B cell (primary cell): Measurements from ENCODE around the gene TIA1. TPM values are rescaled to one million over a fixed set of nuclear protein-coding genes. Genes with fewer than 3 reads are reported as not detected.

Experiments
- ATAC-seq: fragments of 200-7000 bp; cut with Tn5 transposase; one replicate; pipeline ENCODE4 v1.10.0; 2021; ENCODE audit warnings: low read depth, mild to moderate bottlenecking, moderate number of reproducible peaks, moderate library complexity
- CTCF ChIA-PET: fragments of 350-600 bp; sonication (Branson Sonifier 250); formaldehyde crosslinking; loops from one replicate; lab custom pipeline; 2021; ENCODE audit warnings: antibody characterized with exemption, inconsistent platforms; lab: Charles Lee
- POLR2A ChIA-PET: fragments of 350-600 bp; sonication (Branson Sonifier 250); formaldehyde crosslinking; loops from one replicate; lab custom pipeline; 2021; ENCODE audit warnings: antibody characterized with exemption; lab: Charles Lee
- DNase-seq: peaks from one replicate; pipeline ENCODE4 v3.0.0; 2013
- H2AFZ ChIP-seq: 2 replicates; pipeline ENCODE4 v1.6.1; 2012; ENCODE audit warnings: mild to moderate bottlenecking, low read depth, low read length; ENCODE audit not compliant: insufficient read depth, poor library complexity, severe bottlenecking
- H3K27ac ChIP-seq, 2 donors: 1 replicate in 1 of 2; 2 replicates in 1 of 2; pipeline ENCODE4 v1.5.1; 2012 to 2013; ENCODE audit warnings: low read length in 2 of 2, mild to moderate bottlenecking in 2 of 2, moderate library complexity in 1 of 2
- H3K27me3 ChIP-seq, 4 experiments: fragments of 200-600 bp in 1 of 4; sonication (generic) in 1 of 4; replicated peaks in 1 of 4; 1 replicate in 2 of 4; 2 replicates in 2 of 4; pipeline versions ENCODE4 v1.6.1 to v1.7.0; 2013 to 2016; ENCODE audit warnings: low read length in 3 of 4, mild to moderate bottlenecking in 2 of 4, mixed read lengths in 1 of 4, moderate library complexity in 1 of 4; ENCODE audit not compliant: insufficient read depth in 4 of 4, control insufficient read depth in 3 of 4; ENCODE audit errors: control extremely low read depth in 1 of 4
- H3K36me3 ChIP-seq, 2 experiments: replicated peaks in 1 of 2; 1 replicate in 1 of 2; 2 replicates in 1 of 2; pipeline versions ENCODE4 v1.6.1 to v1.7.1; 2013; ENCODE audit warnings: low read length in 1 of 2; ENCODE audit not compliant: insufficient read depth in 2 of 2, control insufficient read depth in 1 of 2; ENCODE audit errors: control extremely low read depth in 1 of 2, extremely low read depth in 1 of 2
- H3K4me1 ChIP-seq, 2 donors: fragments of 200-600 bp in 1 of 2; sonication (generic) in 1 of 2; 1 replicate in 1 of 2; 2 replicates in 1 of 2; pipeline versions ENCODE4 v1.5.1 to v1.6.1; 2013 to 2017; ENCODE audit warnings: low read length in 2 of 2; ENCODE audit not compliant: control insufficient read depth in 2 of 2, insufficient read depth in 2 of 2
- H3K4me2 ChIP-seq: replicated peaks from 2 replicates; pipeline ENCODE3; 2012; ENCODE audit warnings: mild to moderate bottlenecking, low read depth, low read length; ENCODE audit not compliant: poor library complexity, severe bottlenecking
- H3K4me3 ChIP-seq, 5 experiments: fragments of 200-600 bp in 1 of 5; sonication (generic) in 1 of 5; 1 replicate in 3 of 5; 2 replicates in 2 of 5; pipeline versions ENCODE4 v1.5.1 to v1.7.0; 2011 to 2016; ENCODE audit warnings: low read length in 4 of 5, mild to moderate bottlenecking in 4 of 5, low read depth in 2 of 5, control low read depth in 1 of 5, moderate library complexity in 1 of 5; ENCODE audit not compliant: insufficient read depth in 1 of 5; ENCODE audit errors: control extremely low read depth in 1 of 5, extremely low read depth in 1 of 5
- H3K79me2 ChIP-seq: fragments of 200-600 bp; sonication (generic); one replicate; pipeline ENCODE4 v1.6.0; 2016; ENCODE audit warnings: low read length; ENCODE audit not compliant: control insufficient read depth, insufficient read depth
- H3K9ac ChIP-seq: fragments of 200-600 bp; sonication (generic); 2 replicates; pipeline ENCODE4 v1.6.1; 2017; ENCODE audit warnings: mild to moderate bottlenecking, low read length, moderate library complexity
- H3K9me3 ChIP-seq, 3 donors: one replicate each; pipeline versions ENCODE4 v1.6.1 to v1.7.1; 2013; ENCODE audit warnings: low read length in 2 of 3; ENCODE audit not compliant: control insufficient read depth in 2 of 3, insufficient read depth in 1 of 3; ENCODE audit errors: control extremely low read depth in 1 of 3
- H4K20me1 ChIP-seq: 2 replicates; pipeline ENCODE4 v1.6.0; 2012; ENCODE audit warnings: mild to moderate bottlenecking, low read length; ENCODE audit not compliant: insufficient read depth, control insufficient read depth, poor library complexity, severe bottlenecking
- H3K27ac Mint-ChIP-seq: one replicate; pipeline ENCODE4 v1.8.0; 2021; ENCODE audit warnings: mixed read lengths
- H3K27me3 Mint-ChIP-seq: one replicate; pipeline ENCODE4 v1.8.0; 2021; ENCODE audit warnings: mixed read lengths
- H3K4me1 Mint-ChIP-seq: one replicate; pipeline ENCODE4 v1.8.0; 2021; ENCODE audit warnings: mixed read lengths
- H3K4me3 Mint-ChIP-seq: one replicate; pipeline ENCODE4 v1.8.0; 2021; ENCODE audit warnings: mixed read lengths
- H3K9me3 Mint-ChIP-seq: one replicate; pipeline ENCODE4 v1.8.0; 2022; ENCODE audit warnings: mixed read lengths; ENCODE audit not compliant: insufficient read depth
- CTCF ChIP-seq: fragments of 200-600 bp; IDR thresholded peaks from one replicate; pipeline ENCODE4 v1.8.0; 2022; ENCODE audit warnings: antibody characterized with exemption, mild to moderate bottlenecking
- EZH2 ChIP-seq: IDR thresholded peaks from 2 replicates; pipeline ENCODE4 v1.6.1; 2012; ENCODE audit warnings: borderline replicate concordance, low read depth, mild to moderate bottlenecking, moderate library complexity, low read length; ENCODE audit not compliant: insufficient read depth, poor library complexity, severe bottlenecking
- WGBS: methylation state at CpG from one replicate; pipeline ENCODE4 v1.1.5; 2013; ENCODE audit warnings: missing lambda C conversion rate; ENCODE audit not compliant: insufficient coverage; 5-methylcytosine and 5-hydroxymethylcytosine counted together
- intact Hi-C: fragments of 100-400 bp; cut with micrococcal nuclease; formaldehyde crosslinking; loops from one replicate; pipeline ENCODE4 v1.10.0; 2022
- polyA plus RNA-seq: library from polyadenylated mRNA; depleted of rRNA; stranded (reverse); fragments of >200 nt; gene quantifications from 2 replicates; pipeline ENCODE4 v1.2.3, GENCODE V29; 2012
- total RNA-seq, 2 donors: library from RNA; stranded (reverse); fragments of 120-200 nt in 1 of 2; gene quantifications; 1 replicate in 1 of 2; 2 replicates in 1 of 2; pipeline versions ENCODE4 v1.2.3 to v1.2.4, GENCODE V29; 2013 to 2022

TIA1 gene
- total and polyA plus RNA-seq, 2 donors (not counting 1 experiment from before 2014, with no cell fraction given): 113 to 214 TPM

DNA sequence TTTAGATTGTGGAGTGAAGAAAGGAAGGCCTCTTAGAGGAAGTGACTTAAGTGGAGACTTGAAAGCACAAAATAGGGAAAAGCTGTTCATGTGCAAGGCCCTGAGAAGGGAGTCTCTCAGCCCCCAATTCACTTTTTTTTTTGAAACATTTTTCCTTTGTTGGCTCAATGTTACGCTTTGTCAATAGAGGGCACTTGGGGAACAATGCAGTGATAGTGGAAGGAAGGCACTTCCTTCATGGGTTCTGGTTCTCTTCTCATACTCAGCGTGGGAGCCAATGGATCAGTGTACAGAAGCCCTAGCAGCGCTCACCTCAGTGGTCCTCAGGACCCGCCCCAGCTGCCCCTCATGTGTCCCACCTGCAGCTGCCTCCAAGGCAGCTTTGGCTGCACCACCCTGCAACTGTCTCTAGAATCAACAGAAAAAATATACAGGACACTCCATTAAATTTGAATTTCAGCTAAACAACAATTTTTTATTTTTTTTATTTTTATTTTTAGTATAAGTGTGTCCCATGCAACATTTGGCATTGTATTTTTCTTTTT is 49.0 kb downstream of the TIA1 start:
- no peaks in the 10 kb centered on the region for H4K20me1 ChIP-seq
- ChIA-PET POLR2A (interaction anchor here (1.1 kb wide), 1 partner anchor 9 kb away, joined by 14 read pairs; the partner anchor contains the start of gene C2orf42), CTCF (no interaction called here)
- Mint-ChIP-seq H3K9me3 (no peaks in the 10 kb centered on the region), H3K4me3 (no peak overlapping the region), H3K27ac (no peak overlapping the region), H3K27me3 (no peaks in the 10 kb centered on the region), H3K4me1 (no peaks in the 10 kb centered on the region)
- no peak overlapping the region for H3K4me3 ChIP-seq
- H3K9me3 ChIP-seq: no peaks in the 10 kb centered on the region
- no peaks in the 10 kb centered on the region for H3K4me1 ChIP-seq
- H3K4me2 ChIP-seq: no peak overlapping the region
- H3K79me2 ChIP-seq: no peaks in the 10 kb centered on the region
- H3K27me3 ChIP-seq: no peaks in the 10 kb centered on the region
- DNase-seq: no peak
- ATAC-seq: no peak
- no peak overlapping the region for H3K27ac ChIP-seq
- no peak overlapping the region for H2AFZ ChIP-seq
- H3K9ac ChIP-seq: no peak overlapping the region
- intact Hi-C loops: no loop called here
- no peaks in the 10 kb centered on the region for H3K36me3 ChIP-seq
- TF ChIP-seq CTCF: no peak
- no peak for TF ChIP-seq EZH2
- 93% methylated on average over 2 of the region's 4 CpGs for WGBS

- Histone ChIP-seq H3K79me2 (peaks cover 20% of the 10 kb centered on the region), H4K20me1 (no peaks in the 10 kb centered on the region), H3K9me3 (no peaks in the 10 kb centered on the region), H3K9ac (no peak overlapping the region), H3K27ac (no peak overlapping the region), H3K4me1 (peaks cover 9 to 11% of the 10 kb centered on the region in 2 donors), H2AFZ (no peak overlapping the region), H3K27me3 (no peaks in the 10 kb centered on the region), H3K36me3 (no peaks in the 10 kb centered on the region), H3K4me3 (no peak overlapping the region), H3K4me2 (no peak overlapping the region)
- ChIA-PET POLR2A (interaction anchor here (0.6 kb wide), 2 partner anchors 20 to 88 kb away, joined by 3 to 13 read pairs; no protein-coding TSS in a partner anchor), CTCF (interaction anchor here (4.6 kb wide), 1 partner anchor 279 kb away, joined by 40 read pairs; the partner anchor contains the start of gene MXD1)
- 83% methylated on average over 1 of the region's 5 CpGs for WGBS
- DNase-seq: no peak
- no peaks in the 10 kb centered on the region for H3K27me3 Mint-ChIP-seq
- TF ChIP-seq EZH2 (no peak), CTCF (no peak)
- ATAC-seq: no peak
- H3K9me3 Mint-ChIP-seq: no peaks in the 10 kb centered on the region
- H3K4me3 Mint-ChIP-seq: no peak overlapping the region
- peaks cover 18% of the 10 kb centered on the region for H3K4me1 Mint-ChIP-seq
- no peak overlapping the region for H3K27ac Mint-ChIP-seq
- intact Hi-C loops: no loop called here
Observed at GRCh38 chr2:70192516-70192915, 55.9 kb downstream of the TIA1 start.
